GM10266 (cell line): ENCODE data around the gene NDST4.

Experiments
- DNase-seq: peaks from one replicate; pipeline ENCODE4 v3.0.0; 2012; ENCODE audit errors: extremely low spot score
- CTCF ChIP-seq: IDR thresholded peaks from 2 replicates; pipeline ENCODE4 v1.5.1; 2012; ENCODE audit warnings: mild to moderate bottlenecking, low read depth; ENCODE audit not compliant: control insufficient read depth, insufficient read depth; ENCODE audit errors: missing control alignments

The NDST4 gene

GRCh38 chr4:114857831-114858230 is 255.6 kb downstream of the NDST4 start:
- DNase-seq = no peak
- TF ChIP-seq CTCF = no peak

GRCh38 chr4:114839986-114840385 is 273.4 kb downstream of the NDST4 start:
- DNase-seq = no peak
- no peak for TF ChIP-seq CTCF

- DNase-seq = no peak
- TF ChIP-seq CTCF = no peak
Observed at GRCh38 chr4:114830628-114831027, 282.8 kb downstream of the NDST4 start.

- no peak for TF ChIP-seq CTCF
- DNase-seq = no peak
Observed at GRCh38 chr4:114827651-114828050, 285.8 kb downstream of the NDST4 start.

GRCh38 chr4:114815760-114816159 is 297.7 kb downstream of the NDST4 start:
- DNase-seq = no peak
- no peak for TF ChIP-seq CTCF

- DNase-seq = no peak
- TF ChIP-seq CTCF = no peak
Observed at GRCh38 chr4:114813961-114814360, 299.5 kb downstream of the NDST4 start.

GRCh38 chr4:114811564-114812301 is 301.7 kb downstream of the NDST4 start:
- DNase-seq = no peak
- no peak for TF ChIP-seq CTCF
